GM12873 (cell line): Measurements from ENCODE around the gene OR10A6.

Experiments used
- TF ChIP-seq, protein P1 (sequence below): IDR thresholded peaks from 2 replicates; pipeline ENCODE4 v1.5.1; 2012; ENCODE audit warnings: low read depth, mild to moderate bottlenecking, moderate library complexity, low read length, control low read depth; ENCODE audit not compliant: insufficient read depth; ENCODE audit errors: missing control alignments

Gene OR10A6

GRCh38 chr11:7893796-7894195 lies 37.3 kb downstream of the OR10A6 start:
- TF ChIP-seq, protein P1, sequence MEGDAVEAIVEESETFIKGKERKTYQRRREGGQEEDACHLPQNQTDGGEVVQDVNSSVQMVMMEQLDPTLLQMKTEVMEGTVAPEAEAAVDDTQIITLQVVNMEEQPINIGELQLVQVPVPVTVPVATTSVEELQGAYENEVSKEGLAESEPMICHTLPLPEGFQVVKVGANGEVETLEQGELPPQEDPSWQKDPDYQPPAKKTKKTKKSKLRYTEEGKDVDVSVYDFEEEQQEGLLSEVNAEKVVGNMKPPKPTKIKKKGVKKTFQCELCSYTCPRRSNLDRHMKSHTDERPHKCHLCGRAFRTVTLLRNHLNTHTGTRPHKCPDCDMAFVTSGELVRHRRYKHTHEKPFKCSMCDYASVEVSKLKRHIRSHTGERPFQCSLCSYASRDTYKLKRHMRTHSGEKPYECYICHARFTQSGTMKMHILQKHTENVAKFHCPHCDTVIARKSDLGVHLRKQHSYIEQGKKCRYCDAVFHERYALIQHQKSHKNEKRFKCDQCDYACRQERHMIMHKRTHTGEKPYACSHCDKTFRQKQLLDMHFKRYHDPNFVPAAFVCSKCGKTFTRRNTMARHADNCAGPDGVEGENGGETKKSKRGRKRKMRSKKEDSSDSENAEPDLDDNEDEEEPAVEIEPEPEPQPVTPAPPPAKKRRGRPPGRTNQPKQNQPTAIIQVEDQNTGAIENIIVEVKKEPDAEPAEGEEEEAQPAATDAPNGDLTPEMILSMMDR, result no peak

- TF ChIP-seq, protein P1, result peak; percentile 71
Observed at GRCh38 chr11:7892840-7893254, 38.2 kb downstream of the OR10A6 start.

DNA sequence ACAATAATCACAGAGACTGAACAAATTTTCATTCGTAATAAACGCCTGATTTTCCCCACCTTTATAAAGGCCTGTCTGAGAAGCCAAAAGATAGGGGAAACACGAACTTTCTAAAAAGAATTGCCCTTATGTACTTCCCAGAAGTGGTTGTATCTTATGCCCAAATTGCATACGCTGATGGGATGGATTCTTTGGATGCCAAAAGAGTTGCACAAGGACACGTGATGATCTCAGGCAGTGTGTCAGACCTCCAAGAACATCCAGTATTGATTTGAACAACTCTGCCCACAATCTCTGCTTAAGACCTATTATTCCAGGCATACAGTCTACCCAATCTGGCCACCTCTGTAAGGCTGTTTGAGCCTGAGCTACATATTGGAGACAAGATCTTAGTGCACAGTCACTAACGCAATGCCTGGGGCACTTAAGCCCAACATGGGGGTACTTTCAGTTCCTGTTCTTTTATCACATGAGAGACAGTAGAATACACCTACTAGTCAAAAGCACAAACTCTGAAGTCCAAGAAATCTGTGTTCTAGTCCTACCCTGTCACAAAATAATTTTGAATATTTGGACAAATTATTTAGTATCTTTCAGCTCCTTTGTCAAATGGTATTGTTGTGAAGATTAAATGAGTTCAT lies 38.9 kb downstream of the OR10A6 start:
- TF ChIP-seq, protein P1, result no peak

DNA sequence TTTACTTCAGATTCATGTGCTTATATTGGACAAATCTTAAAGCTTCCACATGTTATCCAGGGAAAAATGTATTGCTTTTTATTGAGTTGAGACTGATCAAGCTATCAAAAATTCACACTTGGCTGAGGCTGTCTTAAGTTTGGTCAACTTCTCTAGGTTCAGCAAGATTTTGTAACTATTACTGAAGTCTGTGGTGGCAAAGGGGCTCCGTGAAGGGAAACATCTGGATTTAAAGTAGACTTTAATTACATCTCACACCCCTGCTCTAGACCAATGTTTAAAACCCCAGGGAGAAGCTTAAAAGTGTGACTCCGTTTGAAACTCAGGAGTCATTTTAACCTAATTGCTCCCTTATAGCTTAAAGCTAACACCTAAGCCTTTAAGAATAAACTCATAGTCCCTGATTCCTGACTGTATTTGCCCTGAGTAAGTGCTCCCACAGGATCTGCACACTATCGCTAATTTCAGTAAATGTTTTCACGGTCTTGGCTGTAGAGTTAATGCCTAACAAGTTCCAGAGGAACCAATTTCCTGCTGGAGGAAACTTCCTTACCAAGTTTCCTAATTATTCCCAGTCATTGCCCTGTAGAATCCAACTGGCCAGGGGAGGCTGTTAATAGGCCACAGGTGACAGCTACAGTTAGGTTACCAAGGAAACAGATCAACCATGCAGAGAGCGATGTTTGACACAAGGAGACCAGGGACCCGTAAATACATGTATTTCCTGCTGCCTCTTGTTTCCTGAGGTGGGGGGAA lies 40.5 kb downstream of the OR10A6 start:
- TF ChIP-seq, protein P1, result no peak

- TF ChIP-seq, protein P1, result no peak
Observed at GRCh38 chr11:7889985-7890384, 41.1 kb downstream of the OR10A6 start.

- TF ChIP-seq, protein P1, result no peak
Observed at GRCh38 chr11:7882860-7883259, 48.2 kb downstream of the OR10A6 start.
